SK-N-SH (cell line): Measurements from ENCODE around the gene ARHGAP31.

Source experiments
- FOXJ3 ChIP-seq: sonication (generic); formaldehyde crosslinking; IDR thresholded peaks from 2 replicates; pipeline ENCODE4 v1.5.1; 2020; ENCODE audit warnings: mild to moderate bottlenecking, missing genetic modification reagents
- MXI1 ChIP-seq: IDR thresholded peaks from 2 replicates; pipeline ENCODE4 v1.6.1; 2012; ENCODE audit warnings: mild to moderate bottlenecking, low read depth, low read length, improper control_type of control experiment
- NRF1 ChIP-seq: IDR thresholded peaks from 2 replicates; pipeline ENCODE4 v1.6.1; 2012; ENCODE audit warnings: low read depth, mild to moderate bottlenecking, low read length
- POLR2AphosphoS5 ChIP-seq: IDR thresholded peaks from 2 replicates; pipeline ENCODE4 v1.6.1; 2012; ENCODE audit warnings: low read depth, low read length
- RFX5 ChIP-seq: IDR thresholded peaks from 2 replicates; pipeline ENCODE4 v1.6.1; 2012; ENCODE audit warnings: mild to moderate bottlenecking, improper control_type of control experiment, low read length
- SMC3 ChIP-seq: IDR thresholded peaks from 2 replicates; pipeline ENCODE4 v1.6.1; 2012; ENCODE audit warnings: low read depth, low read length, improper control_type of control experiment
- TAF1 ChIP-seq: IDR thresholded peaks from 2 replicates; pipeline ENCODE4 v1.6.1; 2012; ENCODE audit warnings: low read depth, mild to moderate bottlenecking, low read length, moderate library complexity, borderline replicate concordance
- YY1 ChIP-seq: IDR thresholded peaks from 2 replicates; pipeline ENCODE4 v1.4.0; 2012; ENCODE audit warnings: low read depth, mild to moderate bottlenecking
- TF ChIP-seq, protein P1 (sequence below): fragments of 200-600 bp; sonication (generic); IDR thresholded peaks from 2 replicates; pipeline ENCODE4 v1.6.1; 2017; ENCODE audit warnings: antibody characterized with exemption, mild to moderate bottlenecking, moderate library complexity

GRCh38 chr3:119417771-119418512 lies 123.8 kb downstream of the ARHGAP31 start:
- TF ChIP-seq, protein P1, sequence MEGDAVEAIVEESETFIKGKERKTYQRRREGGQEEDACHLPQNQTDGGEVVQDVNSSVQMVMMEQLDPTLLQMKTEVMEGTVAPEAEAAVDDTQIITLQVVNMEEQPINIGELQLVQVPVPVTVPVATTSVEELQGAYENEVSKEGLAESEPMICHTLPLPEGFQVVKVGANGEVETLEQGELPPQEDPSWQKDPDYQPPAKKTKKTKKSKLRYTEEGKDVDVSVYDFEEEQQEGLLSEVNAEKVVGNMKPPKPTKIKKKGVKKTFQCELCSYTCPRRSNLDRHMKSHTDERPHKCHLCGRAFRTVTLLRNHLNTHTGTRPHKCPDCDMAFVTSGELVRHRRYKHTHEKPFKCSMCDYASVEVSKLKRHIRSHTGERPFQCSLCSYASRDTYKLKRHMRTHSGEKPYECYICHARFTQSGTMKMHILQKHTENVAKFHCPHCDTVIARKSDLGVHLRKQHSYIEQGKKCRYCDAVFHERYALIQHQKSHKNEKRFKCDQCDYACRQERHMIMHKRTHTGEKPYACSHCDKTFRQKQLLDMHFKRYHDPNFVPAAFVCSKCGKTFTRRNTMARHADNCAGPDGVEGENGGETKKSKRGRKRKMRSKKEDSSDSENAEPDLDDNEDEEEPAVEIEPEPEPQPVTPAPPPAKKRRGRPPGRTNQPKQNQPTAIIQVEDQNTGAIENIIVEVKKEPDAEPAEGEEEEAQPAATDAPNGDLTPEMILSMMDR, result no peak
- TF ChIP-seq POLR2AphosphoS5 (no peak), MXI1 (no peak), RFX5 (no peak), FOXJ3 (CRISPR knock-in tag) (no peak), TAF1 (no peak), NRF1 (no peak), YY1 (no peak), SMC3 (no peak)
